22Rv1 (cell line): ENCODE results near the gene ERC1.
"Not testable (repeated sequence)": the region's sequence is repeated elsewhere in the genome, so short reads cannot be mapped to it uniquely, and the experiment has no call there.

Experiments used
- H3K27ac ChIP-seq: fragments of 450-650 bp; 2 replicates; pipeline ENCODE4 v1.5.1; 2017
- CTCF ChIP-seq: fragments of 450-650 bp; IDR thresholded peaks from 2 replicates; pipeline ENCODE4 v1.5.1; 2017; ENCODE audit warnings: mild to moderate bottlenecking
- ZFX ChIP-seq: fragments of 450-650 bp; IDR thresholded peaks from 2 replicates; pipeline ENCODE4 v1.6.1; 2017; ENCODE audit warnings: antibody characterized with exemption, borderline replicate concordance

ERC1 gene

GRCh38 chr12:1329784-1330476, 338.9 kb downstream of the ERC1 start:
- no peak for TF ChIP-seq CTCF
- TF ChIP-seq ZFX: no peak
- no peak overlapping the region for H3K27ac ChIP-seq

GRCh38 chr12:1330477-1330827, 339.4 kb downstream of the ERC1 start:
- no peak overlapping the region for H3K27ac ChIP-seq
- TF ChIP-seq ZFX (no peak), CTCF (no peak)

- no peak overlapping the region for H3K27ac ChIP-seq
- no peak for TF ChIP-seq ZFX
- no peak for TF ChIP-seq CTCF
Measured at GRCh38 chr12:1332327-1332726, 341.3 kb downstream of the ERC1 start.

GRCh38 chr12:1338483-1339177, 347.6 kb downstream of the ERC1 start:
- H3K27ac ChIP-seq: no peak overlapping the region
- no peak for TF ChIP-seq ZFX
- no peak for TF ChIP-seq CTCF

GRCh38 chr12:1339178-1339541, 348.1 kb downstream of the ERC1 start:
- not testable (repeated sequence) for H3K27ac ChIP-seq

- TF ChIP-seq CTCF (no peak), ZFX (no peak)
- H3K27ac ChIP-seq: no peak overlapping the region
Measured at GRCh38 chr12:1339618-1340319, 348.7 kb downstream of the ERC1 start.

- H3K27ac ChIP-seq: not testable (repeated sequence)
Measured at GRCh38 chr12:1341270-1341669, 350.2 kb downstream of the ERC1 start.

GRCh38 chr12:1343422-1343821, 352.4 kb downstream of the ERC1 start:
- TF ChIP-seq CTCF (no peak), ZFX (no peak)
- no peak overlapping the region for H3K27ac ChIP-seq
